GM12873 (cell line): ENCODE results near the gene EPB41.

Experiments used
- TF ChIP-seq, protein P1 (sequence below): IDR thresholded peaks from 2 replicates; pipeline ENCODE4 v1.5.1; 2012; ENCODE audit warnings: low read depth, mild to moderate bottlenecking, moderate library complexity, low read length, control low read depth; ENCODE audit not compliant: insufficient read depth; ENCODE audit errors: missing control alignments

The EPB41 gene

DNA sequence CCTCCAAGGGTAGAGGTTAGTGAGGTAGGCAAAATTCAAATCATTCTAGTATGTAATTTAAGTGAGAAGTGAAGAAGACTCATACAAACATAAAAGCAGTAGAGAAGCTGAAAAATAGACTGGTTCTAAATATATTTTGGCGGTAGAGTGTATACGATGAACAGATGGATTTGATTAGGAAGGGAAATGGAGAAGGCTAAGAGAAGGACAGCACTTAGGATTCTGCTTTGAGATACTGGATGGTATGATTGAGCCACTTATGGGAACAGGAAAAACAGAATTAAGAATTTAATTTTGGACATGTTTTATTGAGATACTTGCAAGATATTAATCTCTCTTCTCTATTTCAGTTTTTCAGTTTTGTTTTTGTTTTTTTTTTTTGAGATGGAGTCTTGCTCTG lies 60.1 kb downstream of the EPB41 start:
- TF ChIP-seq, protein P1, sequence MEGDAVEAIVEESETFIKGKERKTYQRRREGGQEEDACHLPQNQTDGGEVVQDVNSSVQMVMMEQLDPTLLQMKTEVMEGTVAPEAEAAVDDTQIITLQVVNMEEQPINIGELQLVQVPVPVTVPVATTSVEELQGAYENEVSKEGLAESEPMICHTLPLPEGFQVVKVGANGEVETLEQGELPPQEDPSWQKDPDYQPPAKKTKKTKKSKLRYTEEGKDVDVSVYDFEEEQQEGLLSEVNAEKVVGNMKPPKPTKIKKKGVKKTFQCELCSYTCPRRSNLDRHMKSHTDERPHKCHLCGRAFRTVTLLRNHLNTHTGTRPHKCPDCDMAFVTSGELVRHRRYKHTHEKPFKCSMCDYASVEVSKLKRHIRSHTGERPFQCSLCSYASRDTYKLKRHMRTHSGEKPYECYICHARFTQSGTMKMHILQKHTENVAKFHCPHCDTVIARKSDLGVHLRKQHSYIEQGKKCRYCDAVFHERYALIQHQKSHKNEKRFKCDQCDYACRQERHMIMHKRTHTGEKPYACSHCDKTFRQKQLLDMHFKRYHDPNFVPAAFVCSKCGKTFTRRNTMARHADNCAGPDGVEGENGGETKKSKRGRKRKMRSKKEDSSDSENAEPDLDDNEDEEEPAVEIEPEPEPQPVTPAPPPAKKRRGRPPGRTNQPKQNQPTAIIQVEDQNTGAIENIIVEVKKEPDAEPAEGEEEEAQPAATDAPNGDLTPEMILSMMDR, result no peak

DNA sequence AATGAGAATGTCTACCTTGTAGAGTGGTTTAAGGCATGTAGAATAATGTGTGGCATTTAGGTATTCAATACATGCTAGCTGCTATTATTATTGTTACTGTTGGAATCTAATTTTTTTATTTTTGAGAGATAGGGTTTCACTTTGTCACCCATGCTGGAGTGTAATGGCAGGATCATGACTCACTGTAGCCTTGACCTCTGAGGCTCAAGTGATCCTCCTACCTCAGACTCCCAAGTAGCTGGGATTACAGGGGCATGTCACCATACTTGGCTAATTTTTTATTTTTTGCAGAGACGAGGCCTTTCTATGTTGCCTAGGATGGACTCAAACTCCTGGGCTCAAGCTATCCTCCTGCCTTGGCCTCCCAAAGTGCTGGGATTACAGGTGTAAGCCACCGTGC lies 61.9 kb downstream of the EPB41 start:
- TF ChIP-seq, protein P1, result no peak

DNA sequence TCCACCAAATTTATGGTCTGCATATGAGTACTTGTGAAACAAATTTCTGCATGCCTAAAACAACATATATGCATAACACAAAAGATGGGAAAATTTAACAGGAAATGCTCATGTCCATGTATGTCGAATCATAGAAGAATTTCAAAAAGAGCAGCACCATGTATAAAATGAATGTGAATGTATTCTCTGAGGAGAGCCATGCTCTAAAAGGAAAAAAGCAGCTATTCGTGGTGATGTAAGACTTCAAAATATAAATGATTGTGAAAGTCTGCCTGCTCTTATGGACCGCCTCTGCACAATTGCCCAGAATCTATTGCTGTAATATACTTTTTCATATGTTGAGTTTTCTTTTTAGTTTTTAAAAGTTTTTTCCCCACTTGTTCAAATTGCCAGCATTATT lies 66.8 kb downstream of the EPB41 start:
- TF ChIP-seq, protein P1, result no peak

DNA sequence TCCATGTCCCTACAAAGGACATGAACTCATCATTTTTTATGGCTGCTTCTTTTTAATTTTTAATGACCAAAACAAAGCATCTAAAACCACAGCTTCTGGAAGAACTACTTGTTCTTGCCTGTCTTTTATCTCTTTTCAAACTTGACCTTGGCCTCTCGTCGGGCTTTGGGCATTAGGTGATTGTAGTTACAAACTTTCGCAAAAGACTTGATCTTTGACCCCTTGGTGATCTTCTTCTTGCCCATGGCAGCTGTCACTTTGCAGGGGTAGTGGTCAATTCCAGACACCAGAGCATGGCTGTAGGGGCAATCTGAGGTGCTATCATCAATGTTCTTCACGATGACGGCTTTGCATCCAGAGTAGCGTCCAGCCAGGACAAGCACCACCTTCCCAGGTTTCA lies 67.8 kb downstream of the EPB41 start:
- TF ChIP-seq, protein P1, result no peak

DNA sequence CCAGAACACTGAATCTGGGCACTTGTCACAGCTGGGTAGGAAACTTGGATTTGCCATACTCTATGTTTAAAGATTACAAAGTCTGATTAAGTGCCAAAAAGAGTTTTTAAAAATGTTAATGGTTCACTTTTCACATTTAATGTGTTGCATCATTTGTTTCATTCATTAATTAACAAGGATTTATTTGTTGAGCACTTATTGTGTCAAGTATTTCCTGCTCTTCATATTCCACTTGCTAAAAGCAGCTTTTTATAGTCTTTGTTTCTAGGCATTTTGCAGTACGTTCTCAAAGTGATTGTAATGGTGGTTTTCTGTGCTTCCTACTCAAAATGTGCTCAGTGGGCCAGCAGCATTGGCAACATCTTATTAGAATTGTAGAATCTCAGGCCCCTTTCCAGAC lies 68.7 kb downstream of the EPB41 start:
- TF ChIP-seq, protein P1, result no peak

DNA sequence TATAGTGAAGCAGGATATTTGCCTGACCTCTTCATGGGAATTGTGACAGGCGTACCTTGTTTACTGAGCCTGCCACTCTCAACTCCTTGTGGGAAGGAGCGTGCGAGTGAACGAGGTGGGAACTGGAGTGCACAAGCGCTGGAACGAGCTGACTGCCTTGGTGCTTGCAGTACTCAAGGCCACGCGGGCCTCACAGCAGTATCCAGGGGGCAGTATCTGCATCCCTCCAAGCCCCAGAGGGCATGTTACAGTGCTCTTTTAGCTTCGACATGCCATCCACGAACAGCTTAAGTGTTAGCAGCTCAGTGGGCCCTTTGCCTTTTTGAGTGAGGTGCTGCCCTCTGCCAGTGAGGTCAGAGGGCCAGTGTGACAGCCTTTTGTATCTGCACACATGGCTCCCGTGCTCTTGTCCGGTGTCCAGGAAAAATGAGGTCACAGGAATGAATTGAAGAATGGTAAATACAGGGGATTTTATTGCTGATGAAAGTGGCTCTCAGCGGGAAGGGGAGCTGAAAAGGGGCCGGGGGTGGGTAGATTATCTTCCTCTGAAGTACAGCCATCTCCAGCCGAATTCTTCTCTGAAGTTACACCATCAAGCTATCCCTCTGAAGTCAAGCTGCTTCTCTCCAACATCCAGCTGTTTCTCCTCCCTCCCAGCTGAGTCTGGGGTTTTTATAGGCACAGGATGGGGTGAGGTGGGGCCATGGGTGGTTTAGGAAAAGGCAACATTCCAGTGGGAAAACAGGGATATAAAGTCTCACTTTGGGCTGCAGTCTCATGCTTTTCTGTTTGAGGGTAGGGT lies 69.3 kb downstream of the EPB41 start:
- TF ChIP-seq, protein P1, result no peak

DNA sequence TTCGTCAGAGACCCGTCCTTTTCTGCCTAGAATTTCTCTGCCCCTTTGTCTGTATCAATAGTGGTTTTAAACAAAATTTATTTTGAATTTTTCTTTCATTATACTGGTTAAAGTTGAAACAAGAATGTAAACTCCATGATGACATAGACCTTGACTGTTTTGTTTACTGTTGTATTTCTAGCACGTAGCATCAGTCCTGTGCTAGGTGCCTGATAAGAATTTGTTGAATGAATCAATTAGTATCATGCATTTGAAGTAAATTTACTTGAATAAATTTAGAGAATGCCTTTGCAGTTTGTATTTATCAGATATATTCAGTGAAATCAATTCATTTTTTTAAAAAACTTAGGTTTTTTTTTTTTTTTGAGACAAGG lies 69.9 kb downstream of the EPB41 start:
- TF ChIP-seq, protein P1, result no peak

DNA sequence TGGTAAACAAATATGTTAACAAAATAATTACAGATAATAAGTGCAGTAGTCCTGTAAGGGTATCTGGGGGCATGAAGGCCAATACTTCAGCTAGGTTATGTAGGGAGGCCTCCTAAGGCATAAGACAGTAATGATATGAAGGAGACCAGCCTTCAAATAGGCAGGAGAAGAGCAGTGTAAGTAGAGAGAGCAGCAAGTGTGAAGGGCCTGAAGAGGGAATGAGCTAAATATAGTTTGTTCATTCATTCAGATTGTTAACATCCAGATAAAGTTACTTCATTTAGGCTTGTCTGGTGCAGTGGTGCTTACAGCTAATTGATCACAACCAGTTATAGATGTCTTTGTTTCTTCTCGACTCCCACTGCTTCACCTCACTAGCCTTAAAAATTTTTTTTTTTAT lies 71.1 kb downstream of the EPB41 start:
- TF ChIP-seq, protein P1, result no peak
